ENCODE measurements around the gene CTAG1B.
"Not testable (repeated sequence)": the region's sequence is repeated elsewhere in the genome, so short reads cannot be mapped to it uniquely, and the experiment has no call there.

Gene CTAG1B

GRCh38 chrX:154628960-154629359, 9.9 kb upstream of the CTAG1B start:
- not testable (repeated sequence) for H3K36me3 ChIP-seq (ENCODE audit: insufficient read depth, low read length); H3K27ac ChIP-seq (ENCODE audit: low read depth, low read length); H3K79me2 ChIP-seq (ENCODE audit: control insufficient read depth, insufficient read depth, low read length, unreplicated experiment); H3K4me3 ChIP-seq (ENCODE audit: low read depth, low read length); H2AFZ ChIP-seq (ENCODE audit: low read length, unreplicated experiment); H3K27me3 ChIP-seq (ENCODE audit: insufficient read depth, low read length); H3K4me1 ChIP-seq (ENCODE audit: control insufficient read depth, insufficient read depth, low read length, unreplicated experiment)

GRCh38 chrX:154620767-154621414, 1.8 kb upstream of the CTAG1B start:
- not testable (repeated sequence) for H3K36me3 ChIP-seq (ENCODE audit: insufficient read depth, low read length); H3K27me3 ChIP-seq (ENCODE audit: insufficient read depth, low read length); H3K4me3 ChIP-seq (ENCODE audit: low read depth, low read length); H3K4me1 ChIP-seq (ENCODE audit: control insufficient read depth, insufficient read depth, low read length, unreplicated experiment); H2AFZ ChIP-seq (ENCODE audit: low read length, unreplicated experiment); H3K79me2 ChIP-seq (ENCODE audit: control insufficient read depth, insufficient read depth, low read length, unreplicated experiment); H3K27ac ChIP-seq (ENCODE audit: low read depth, low read length)

GRCh38 chrX:154613586-154613985, 5.5 kb downstream of the CTAG1B start:
- H3K4me1 ChIP-seq (ENCODE audit: control insufficient read depth, insufficient read depth, low read length, unreplicated experiment); H3K4me3 ChIP-seq (ENCODE audit: low read depth, low read length); H3K79me2 ChIP-seq (ENCODE audit: control insufficient read depth, insufficient read depth, low read length, unreplicated experiment); H2AFZ ChIP-seq (ENCODE audit: low read length, unreplicated experiment); H3K36me3 ChIP-seq (ENCODE audit: insufficient read depth, low read length); H3K27ac ChIP-seq (ENCODE audit: low read depth, low read length); H3K27me3 ChIP-seq (ENCODE audit: insufficient read depth, low read length): not testable (repeated sequence)

GRCh38 chrX:154611146-154611545, 7.9 kb downstream of the CTAG1B start:
- not testable (repeated sequence) for H3K4me3 ChIP-seq (ENCODE audit: low read depth, low read length); H3K79me2 ChIP-seq (ENCODE audit: control insufficient read depth, insufficient read depth, low read length, unreplicated experiment); H3K27ac ChIP-seq (ENCODE audit: low read depth, low read length); H3K27me3 ChIP-seq (ENCODE audit: insufficient read depth, low read length); H3K36me3 ChIP-seq (ENCODE audit: insufficient read depth, low read length); H3K4me1 ChIP-seq (ENCODE audit: control insufficient read depth, insufficient read depth, low read length, unreplicated experiment); H2AFZ ChIP-seq (ENCODE audit: low read length, unreplicated experiment)

GRCh38 chrX:154608823-154609222, 10.3 kb downstream of the CTAG1B start:
- not testable (repeated sequence) for H3K79me2 ChIP-seq (ENCODE audit: control insufficient read depth, insufficient read depth, low read length, unreplicated experiment); H3K4me3 ChIP-seq (ENCODE audit: low read depth, low read length); H2AFZ ChIP-seq (ENCODE audit: low read length, unreplicated experiment); H3K36me3 ChIP-seq (ENCODE audit: insufficient read depth, low read length); H3K27me3 ChIP-seq (ENCODE audit: insufficient read depth, low read length); H3K4me1 ChIP-seq (ENCODE audit: control insufficient read depth, insufficient read depth, low read length, unreplicated experiment); H3K27ac ChIP-seq (ENCODE audit: low read depth, low read length)

- peaks cover 15% of the 10 kb centered on the region for H3K4me1 ChIP-seq (ENCODE audit: control insufficient read depth, insufficient read depth, low read length, unreplicated experiment)
- H3K79me2 ChIP-seq (ENCODE audit: control insufficient read depth, insufficient read depth, low read length, unreplicated experiment); H3K27ac ChIP-seq (ENCODE audit: low read depth, low read length); H3K4me3 ChIP-seq (ENCODE audit: low read depth, low read length); H3K27me3 ChIP-seq (ENCODE audit: insufficient read depth, low read length); H3K36me3 ChIP-seq (ENCODE audit: insufficient read depth, low read length); H2AFZ ChIP-seq (ENCODE audit: low read length, unreplicated experiment): not testable (repeated sequence)
Measured at GRCh38 chrX:154607976-154608375, 11.1 kb downstream of the CTAG1B start.

GRCh38 chrX:154607370-154607769, 11.7 kb downstream of the CTAG1B start:
- H3K79me2 ChIP-seq (ENCODE audit: control insufficient read depth, insufficient read depth, low read length, unreplicated experiment), result no peaks in the 10 kb centered on the region
- no peak overlapping the region for H3K4me3 ChIP-seq (ENCODE audit: low read depth, low read length)
- H3K4me1 ChIP-seq (ENCODE audit: control insufficient read depth, insufficient read depth, low read length, unreplicated experiment), result peaks cover 15% of the 10 kb centered on the region
- H3K27ac ChIP-seq (ENCODE audit: low read depth, low read length), result no peak overlapping the region
- H2AFZ ChIP-seq (ENCODE audit: low read length, unreplicated experiment), result no peak overlapping the region
- no peaks in the 10 kb centered on the region for H3K27me3 ChIP-seq (ENCODE audit: insufficient read depth, low read length)
- H3K36me3 ChIP-seq (ENCODE audit: insufficient read depth, low read length), result no peaks in the 10 kb centered on the region

- H3K4me1 ChIP-seq (ENCODE audit: control insufficient read depth, insufficient read depth, low read length, unreplicated experiment), result peaks cover 22% of the 10 kb centered on the region
- no peak overlapping the region for H3K4me3 ChIP-seq (ENCODE audit: low read depth, low read length)
- no peaks in the 10 kb centered on the region for H3K79me2 ChIP-seq (ENCODE audit: control insufficient read depth, insufficient read depth, low read length, unreplicated experiment)
- no peak overlapping the region for H2AFZ ChIP-seq (ENCODE audit: low read length, unreplicated experiment)
- no peaks in the 10 kb centered on the region for H3K36me3 ChIP-seq (ENCODE audit: insufficient read depth, low read length)
- no peaks in the 10 kb centered on the region for H3K27me3 ChIP-seq (ENCODE audit: insufficient read depth, low read length)
- H3K27ac ChIP-seq (ENCODE audit: low read depth, low read length), result no peak overlapping the region
Measured at GRCh38 chrX:154605566-154605965, 13.5 kb downstream of the CTAG1B start.

- H3K27me3 ChIP-seq (ENCODE audit: insufficient read depth, low read length), result no peaks in the 10 kb centered on the region
- no peak overlapping the region for H3K27ac ChIP-seq (ENCODE audit: low read depth, low read length)
Measured at GRCh38 chrX:154603438-154604430, 15.3 kb downstream of the CTAG1B start.

GRCh38 chrX:154602766-154603437, 16.2 kb downstream of the CTAG1B start:
- Histone ChIP-seq H3K27me3 (ENCODE audit: insufficient read depth, low read length) (no peaks in the 10 kb centered on the region), H3K27ac (ENCODE audit: low read depth, low read length) (no peak overlapping the region), H2AFZ (ENCODE audit: low read length, unreplicated experiment) (no peak overlapping the region)

More at GRCh38 chrX:154603438-154604430, 15.3 kb downstream of the CTAG1B start:
- Histone ChIP-seq H3K4me1 (ENCODE audit: control insufficient read depth, insufficient read depth, low read length, unreplicated experiment) (peaks cover 28% of the 10 kb centered on the region), H3K36me3 (ENCODE audit: insufficient read depth, low read length) (no peaks in the 10 kb centered on the region), H3K4me3 (ENCODE audit: low read depth, low read length) (no peak overlapping the region), H3K79me2 (ENCODE audit: control insufficient read depth, insufficient read depth, low read length, unreplicated experiment) (no peaks in the 10 kb centered on the region), H2AFZ (ENCODE audit: low read length, unreplicated experiment) (no peak overlapping the region)

More at GRCh38 chrX:154602766-154603437, 16.2 kb downstream of the CTAG1B start:
- Histone ChIP-seq H3K79me2 (ENCODE audit: control insufficient read depth, insufficient read depth, low read length, unreplicated experiment) (no peaks in the 10 kb centered on the region), H3K36me3 (ENCODE audit: insufficient read depth, low read length) (no peaks in the 10 kb centered on the region), H3K4me3 (ENCODE audit: low read depth, low read length) (no peak overlapping the region), H3K4me1 (ENCODE audit: control insufficient read depth, insufficient read depth, low read length, unreplicated experiment) (peaks cover 28% of the 10 kb centered on the region)

Data from ACC112 (cell line).